Stimulated activated CD8-positive, alpha-beta memory T cell treated with anti-CD3 and anti-CD28 coated beads, Interleukin-7, amount 100 ng/mL, for 4 hours (primary cell): Measurements from ENCODE around the gene PDGFB.
A peak's percentile ranks its signal among the peaks of the same experiment; 100 is the strongest.

Source experiments
- DNase-seq, 2 donors: peaks; one replicate each; pipeline ENCODE4 v3.0.0-alpha.2; 2020; ENCODE audit warnings: low read depth in 2 of 2

The PDGFB gene

DNA sequence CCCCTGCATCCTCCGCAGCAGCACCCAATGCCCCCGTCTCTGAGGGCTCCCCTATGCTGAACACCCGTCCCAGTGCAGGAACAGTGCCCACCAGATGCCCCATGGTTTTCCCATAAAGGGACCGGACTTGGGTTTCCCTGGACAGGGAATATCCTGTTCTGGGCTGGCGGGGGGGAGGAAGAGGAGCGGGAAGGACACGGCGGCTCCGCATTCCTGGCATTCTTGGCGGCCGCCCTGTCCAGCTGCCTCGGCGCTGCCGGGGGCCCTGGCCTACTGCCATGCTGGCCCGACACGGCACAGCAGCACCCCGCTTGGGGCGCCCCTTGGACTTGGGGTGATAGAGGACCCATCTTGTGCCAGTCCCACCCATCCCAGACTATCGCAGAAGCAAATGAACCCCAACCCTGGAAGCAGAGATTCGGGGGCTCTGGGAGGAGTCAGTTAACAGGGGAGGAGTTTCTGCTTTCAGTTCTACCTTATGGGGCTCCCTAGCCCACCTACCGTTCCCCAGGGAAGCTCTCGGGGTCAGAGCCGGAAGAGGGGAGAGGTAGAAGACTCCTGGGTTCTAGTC lies 68.6 kb downstream of the PDGFB start:
- DNase-seq: no peak

DNA sequence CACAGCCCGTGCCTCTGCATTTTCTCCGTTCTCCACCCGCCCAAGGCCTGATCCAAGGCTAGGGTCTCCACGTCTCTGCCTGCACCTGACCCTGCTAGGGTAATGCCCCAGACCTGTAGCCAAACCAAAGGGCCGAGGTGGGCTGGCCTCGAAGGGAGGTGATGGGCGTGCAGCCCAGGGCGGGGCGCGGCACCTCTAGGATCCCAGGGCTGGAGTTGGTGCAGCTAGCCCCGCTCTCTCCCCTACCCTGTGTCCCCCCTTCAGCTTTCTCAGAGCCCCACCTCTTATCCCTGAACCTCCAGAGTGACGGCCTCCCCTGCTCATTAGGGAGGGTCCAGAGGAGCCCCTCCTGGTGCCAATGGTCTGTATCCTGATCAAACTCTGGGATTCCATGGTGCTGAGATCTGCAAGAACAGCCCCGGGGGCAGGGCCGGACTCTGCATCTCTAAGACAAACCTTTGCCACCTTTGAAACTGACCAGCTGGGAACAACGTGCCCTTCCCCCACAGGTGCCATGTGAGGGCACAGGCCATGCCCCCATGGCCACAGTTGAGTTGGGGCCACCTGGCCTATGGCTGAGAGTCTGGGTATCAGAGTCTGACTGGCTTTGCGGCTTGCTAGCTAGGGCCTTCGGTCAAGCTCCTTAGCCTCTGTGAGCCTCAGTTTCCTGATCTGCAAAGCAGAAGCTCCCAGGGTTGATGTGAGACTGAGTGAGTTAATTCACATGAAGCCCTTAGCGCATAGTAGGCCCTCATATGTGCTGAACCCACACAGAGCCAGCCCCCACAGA lies 69.2 kb downstream of the PDGFB start:
- no peak for DNase-seq

DNA sequence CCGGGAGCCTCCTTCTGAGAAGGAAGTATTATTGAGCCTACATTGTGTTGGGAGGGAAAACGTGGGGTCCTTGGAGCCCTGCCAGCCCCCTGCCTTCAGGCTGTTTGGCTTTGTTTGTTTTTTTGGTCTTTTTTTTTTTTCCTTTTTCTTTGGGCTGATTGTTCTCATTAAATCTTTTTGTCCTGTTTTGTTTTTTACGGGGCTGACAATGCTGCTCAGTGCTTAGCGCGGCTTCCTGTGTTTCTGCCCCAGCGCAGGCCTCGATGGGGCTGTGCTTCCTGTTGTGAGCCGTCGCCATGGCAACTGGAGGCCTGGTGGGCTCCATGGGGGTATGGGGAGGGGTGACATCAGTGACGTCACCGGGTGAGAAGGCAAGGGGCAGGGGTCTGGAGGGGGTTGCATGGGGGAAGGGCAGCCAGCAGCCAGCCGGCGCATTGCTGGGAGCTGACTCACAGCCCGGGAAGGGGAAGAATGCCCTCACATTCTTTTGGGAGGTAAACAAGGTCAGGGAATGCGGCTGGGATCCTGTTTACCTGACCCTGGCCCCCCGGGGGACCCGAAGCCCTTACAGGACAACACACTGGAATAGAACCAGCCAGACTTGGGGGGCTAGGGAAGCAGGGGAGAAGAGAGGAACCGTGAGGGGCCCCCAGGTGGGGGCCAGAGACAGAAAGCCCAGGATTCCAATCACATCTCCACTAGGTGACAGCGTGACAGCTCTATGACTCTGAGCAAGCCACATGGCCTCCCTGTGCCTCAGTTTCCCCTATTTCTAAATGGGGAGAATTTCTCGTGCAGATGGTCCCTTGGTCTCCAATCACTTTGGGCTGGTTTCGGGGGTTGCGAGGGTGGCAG lies 70.1 kb downstream of the PDGFB start:
- peak; percentile 51 to 66 for DNase-seq

DNA sequence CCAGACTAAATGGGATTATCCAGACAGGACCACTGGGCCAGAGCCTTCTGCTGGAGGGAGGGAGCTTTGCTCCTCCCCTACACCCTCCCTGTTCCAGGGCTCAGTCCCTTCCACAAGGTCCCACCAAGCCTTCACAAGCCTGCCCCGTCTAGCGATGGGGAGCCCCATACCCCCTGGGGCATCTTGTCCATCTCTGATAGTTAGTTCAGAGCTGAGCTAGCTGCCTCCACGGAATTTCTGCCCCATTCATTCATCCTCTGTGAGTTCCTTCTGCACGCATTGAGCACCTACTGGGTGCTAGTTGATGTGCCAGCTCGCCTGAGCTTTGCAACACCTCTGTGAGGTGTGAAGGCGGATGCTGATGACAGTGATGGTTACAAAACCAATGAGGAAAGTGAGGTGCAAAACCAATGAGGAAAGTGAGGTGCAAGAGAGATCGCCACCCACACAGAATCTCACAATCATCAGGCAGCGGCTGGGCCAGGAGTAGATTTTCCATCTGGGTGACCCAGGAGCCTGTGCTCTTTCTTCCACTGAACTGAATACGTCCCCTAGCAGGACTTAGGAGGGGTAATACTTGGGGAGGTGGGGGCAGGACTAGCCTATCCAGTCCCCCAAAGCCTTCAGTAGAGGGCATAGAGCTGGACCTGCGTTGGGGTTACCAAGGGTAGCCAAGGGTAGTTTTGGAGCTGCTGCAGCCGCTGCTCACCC lies 70.8 kb downstream of the PDGFB start:
- peak; percentile 34 to 44 for DNase-seq
